ENCODE results near the gene HPS1. TPM values are rescaled to one million over a fixed set of nuclear protein-coding genes. Genes with fewer than 3 reads are reported as not detected.

Gene HPS1
- polyA plus RNA-seq, 1 of the 3 experiments (the other 2 are of a cell fraction), result 41.4 TPM

DNA sequence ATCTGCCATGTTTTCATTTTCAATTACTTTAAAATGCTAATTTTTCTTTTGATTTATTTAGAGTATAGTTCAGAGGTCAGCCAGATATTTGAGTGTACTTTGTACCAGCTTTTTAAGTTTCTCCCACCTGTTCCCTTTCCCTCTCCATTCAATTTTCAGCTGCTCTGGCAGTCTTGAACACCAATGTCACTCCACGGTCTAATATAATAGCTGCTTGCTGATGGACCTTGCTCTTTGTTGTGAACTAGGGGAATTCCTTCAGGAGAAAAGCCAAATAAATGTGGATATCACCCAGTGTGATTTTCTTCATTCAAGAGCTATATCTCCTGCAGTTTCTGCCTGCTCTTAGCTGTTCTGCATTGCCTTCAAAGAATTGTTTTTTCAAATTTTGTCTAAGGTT is 3.9 kb upstream of the HPS1 start:
- H3K4me1 ChIP-seq (ENCODE audit: control insufficient read depth in 1 of 2, insufficient read depth in 2 of 2, low read depth in 1 of 2, low read length in 1 of 2), result peaks cover 0 to 11% of the 10 kb centered on the region in 2 experiments; a peak in 1 of 4 replicates
- no peaks in the 10 kb centered on the region for H4K20me1 ChIP-seq (ENCODE audit: insufficient read depth)
- CTCF ChIA-PET, result no interaction called here
- WGBS (ENCODE audit: low lambda C conversion rate), result 24% methylated on average over 1 of the region's 1 CpG
- H2AFZ ChIP-seq (ENCODE audit: low read depth), result no peak overlapping the region
- peaks cover 5% of the 10 kb centered on the region; the same call in 1 of the 2 replicates for H3K79me2 ChIP-seq (ENCODE audit: insufficient read depth)
- no peaks in the 10 kb centered on the region; the same call in 1 of the 2 replicates for H3K27me3 ChIP-seq (ENCODE audit: insufficient read depth)
- no peak overlapping the region for H3K4me3 ChIP-seq (ENCODE audit: low read depth in 2 of 2, low read length in 1 of 2)
- no peaks in the 10 kb centered on the region; the same call in 1 of the 2 replicates for H3K9me2 ChIP-seq
- POLR2A ChIA-PET, result no interaction called here
- no peak overlapping the region for H3K4me2 ChIP-seq
- DNase-seq, result no peak
- no peak overlapping the region for H3K9ac ChIP-seq
- TF ChIP-seq TCF12 (IDR thresholded peaks at IDR 0.05) (no peak), TEAD4 (IDR thresholded peaks at IDR 0.05; ENCODE audit: borderline replicate concordance, insufficient read depth) (no peak), NRF1 (IDR thresholded peaks at IDR 0.05; ENCODE audit: low read depth, low read length) (no peak), FOXM1 (IDR thresholded peaks at IDR 0.05; ENCODE audit: low read depth) (no peak), ELF1 (IDR thresholded peaks at IDR 0.05) (no peak), SMC3 (IDR thresholded peaks at IDR 0.05; ENCODE audit: low read depth, low read length) (no peak), MEF2A (IDR thresholded peaks at IDR 0.05; ENCODE audit: borderline replicate concordance, low read depth) (no peak), SIN3A (IDR thresholded peaks at IDR 0.05; ENCODE audit: borderline replicate concordance, low read depth, low read length) (no peak), CHD2 (IDR thresholded peaks at IDR 0.05; ENCODE audit: low read length, partially characterized antibody) (no peak), GABPA (IDR thresholded peaks at IDR 0.05; ENCODE audit: low read depth) (no peak), NFIC (IDR thresholded peaks at IDR 0.05; ENCODE audit: borderline replicate concordance) (no peak)
- TF ChIP-seq, protein P1, sequence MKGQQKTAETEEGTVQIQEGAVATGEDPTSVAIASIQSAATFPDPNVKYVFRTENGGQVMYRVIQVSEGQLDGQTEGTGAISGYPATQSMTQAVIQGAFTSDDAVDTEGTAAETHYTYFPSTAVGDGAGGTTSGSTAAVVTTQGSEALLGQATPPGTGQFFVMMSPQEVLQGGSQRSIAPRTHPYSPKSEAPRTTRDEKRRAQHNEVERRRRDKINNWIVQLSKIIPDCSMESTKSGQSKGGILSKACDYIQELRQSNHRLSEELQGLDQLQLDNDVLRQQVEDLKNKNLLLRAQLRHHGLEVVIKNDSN (IDR thresholded peaks at IDR 0.05; ENCODE audit: borderline replicate concordance, low read depth), result no peak
- TF ChIP-seq, protein P2, sequence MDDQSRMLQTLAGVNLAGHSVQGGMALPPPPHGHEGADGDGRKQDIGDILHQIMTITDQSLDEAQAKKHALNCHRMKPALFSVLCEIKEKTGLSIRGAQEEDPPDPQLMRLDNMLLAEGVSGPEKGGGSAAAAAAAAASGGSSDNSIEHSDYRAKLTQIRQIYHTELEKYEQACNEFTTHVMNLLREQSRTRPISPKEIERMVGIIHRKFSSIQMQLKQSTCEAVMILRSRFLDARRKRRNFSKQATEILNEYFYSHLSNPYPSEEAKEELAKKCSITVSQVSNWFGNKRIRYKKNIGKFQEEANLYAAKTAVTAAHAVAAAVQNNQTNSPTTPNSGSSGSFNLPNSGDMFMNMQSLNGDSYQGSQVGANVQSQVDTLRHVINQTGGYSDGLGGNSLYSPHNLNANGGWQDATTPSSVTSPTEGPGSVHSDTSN (IDR thresholded peaks at IDR 0.05), result no peak
- TF ChIP-seq, protein P3, sequence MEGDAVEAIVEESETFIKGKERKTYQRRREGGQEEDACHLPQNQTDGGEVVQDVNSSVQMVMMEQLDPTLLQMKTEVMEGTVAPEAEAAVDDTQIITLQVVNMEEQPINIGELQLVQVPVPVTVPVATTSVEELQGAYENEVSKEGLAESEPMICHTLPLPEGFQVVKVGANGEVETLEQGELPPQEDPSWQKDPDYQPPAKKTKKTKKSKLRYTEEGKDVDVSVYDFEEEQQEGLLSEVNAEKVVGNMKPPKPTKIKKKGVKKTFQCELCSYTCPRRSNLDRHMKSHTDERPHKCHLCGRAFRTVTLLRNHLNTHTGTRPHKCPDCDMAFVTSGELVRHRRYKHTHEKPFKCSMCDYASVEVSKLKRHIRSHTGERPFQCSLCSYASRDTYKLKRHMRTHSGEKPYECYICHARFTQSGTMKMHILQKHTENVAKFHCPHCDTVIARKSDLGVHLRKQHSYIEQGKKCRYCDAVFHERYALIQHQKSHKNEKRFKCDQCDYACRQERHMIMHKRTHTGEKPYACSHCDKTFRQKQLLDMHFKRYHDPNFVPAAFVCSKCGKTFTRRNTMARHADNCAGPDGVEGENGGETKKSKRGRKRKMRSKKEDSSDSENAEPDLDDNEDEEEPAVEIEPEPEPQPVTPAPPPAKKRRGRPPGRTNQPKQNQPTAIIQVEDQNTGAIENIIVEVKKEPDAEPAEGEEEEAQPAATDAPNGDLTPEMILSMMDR (IDR thresholded peaks at IDR 0.05), result no peak
- TF ChIP-seq, protein P4, sequence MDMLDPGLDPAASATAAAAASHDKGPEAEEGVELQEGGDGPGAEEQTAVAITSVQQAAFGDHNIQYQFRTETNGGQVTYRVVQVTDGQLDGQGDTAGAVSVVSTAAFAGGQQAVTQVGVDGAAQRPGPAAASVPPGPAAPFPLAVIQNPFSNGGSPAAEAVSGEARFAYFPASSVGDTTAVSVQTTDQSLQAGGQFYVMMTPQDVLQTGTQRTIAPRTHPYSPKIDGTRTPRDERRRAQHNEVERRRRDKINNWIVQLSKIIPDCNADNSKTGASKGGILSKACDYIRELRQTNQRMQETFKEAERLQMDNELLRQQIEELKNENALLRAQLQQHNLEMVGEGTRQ (IDR thresholded peaks at IDR 0.05; ENCODE audit: borderline replicate concordance, low read depth, low read length), result no peak
- H3F3A ChIP-seq (replicated peaks; ENCODE audit: insufficient read depth), result no peaks in the 10 kb centered on the region
- H3K9me3 ChIP-seq, result peaks cover 4% of the 10 kb centered on the region; the same call in 1 of the 2 replicates
- H3K27ac ChIP-seq (ENCODE audit: low read depth in 2 of 2, low read length in 1 of 2), result no peak overlapping the region
- H3K36me3 ChIP-seq (replicated peaks in 1 of 2; ENCODE audit: control insufficient read depth in 1 of 2, insufficient read depth in 2 of 2, low read length in 1 of 2), result no peaks in the 10 kb centered on the region

Data from SK-N-SH (cell line).